Measurements from ENCODE around the gene LMX1A. TPM values are rescaled to one million over a fixed set of nuclear protein-coding genes. Genes with fewer than 3 reads are reported as not detected.

The LMX1A gene
- polyA plus RNA-seq, 1 donor, result 1.3 TPM

GRCh38 chr1:165222580-165222979 is 133.9 kb downstream of the LMX1A start:
- no peak for DNase-seq (ENCODE audit: low read depth)

DNA sequence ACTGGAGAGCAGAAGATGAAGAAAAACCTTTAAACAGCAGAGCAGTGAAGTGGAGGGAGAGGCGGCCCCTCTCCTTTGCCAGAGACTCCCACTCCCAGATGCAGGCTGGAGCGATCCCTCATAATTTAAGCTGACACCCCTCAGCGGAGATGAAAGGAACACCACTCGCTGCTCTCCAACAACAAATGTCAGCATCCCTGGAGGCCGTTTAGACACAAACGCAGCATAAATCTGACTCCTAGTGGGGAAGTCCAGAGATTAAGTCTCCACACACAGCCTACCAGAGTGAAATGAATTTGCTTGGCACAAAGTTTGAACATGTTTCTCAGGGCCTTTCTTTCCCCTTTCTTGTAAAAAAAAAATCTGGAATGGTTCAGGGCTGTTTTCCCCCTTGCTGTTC is 137.8 kb downstream of the LMX1A start:
- no peak for DNase-seq (ENCODE audit: low read depth)

DNA sequence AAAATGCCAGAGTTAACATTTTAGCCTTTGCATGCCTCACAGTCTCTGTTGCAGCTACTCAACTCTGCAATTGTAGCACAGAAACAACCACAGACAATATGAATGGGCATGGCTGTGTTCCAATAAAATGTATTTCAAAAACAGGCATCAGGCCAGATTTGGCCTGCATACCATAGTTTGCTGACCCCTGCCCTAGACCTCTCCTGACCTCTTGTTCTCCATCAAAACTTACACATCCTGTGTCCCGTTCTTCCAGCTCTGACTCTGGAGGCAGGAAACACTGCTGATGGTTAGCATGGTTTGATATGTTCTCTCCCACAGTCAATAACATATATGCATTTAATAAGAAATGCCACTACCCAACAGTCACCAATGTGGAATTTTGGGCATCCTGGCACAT is 138.6 kb downstream of the LMX1A start:
- DNase-seq (ENCODE audit: low read depth), result no peak

DNA sequence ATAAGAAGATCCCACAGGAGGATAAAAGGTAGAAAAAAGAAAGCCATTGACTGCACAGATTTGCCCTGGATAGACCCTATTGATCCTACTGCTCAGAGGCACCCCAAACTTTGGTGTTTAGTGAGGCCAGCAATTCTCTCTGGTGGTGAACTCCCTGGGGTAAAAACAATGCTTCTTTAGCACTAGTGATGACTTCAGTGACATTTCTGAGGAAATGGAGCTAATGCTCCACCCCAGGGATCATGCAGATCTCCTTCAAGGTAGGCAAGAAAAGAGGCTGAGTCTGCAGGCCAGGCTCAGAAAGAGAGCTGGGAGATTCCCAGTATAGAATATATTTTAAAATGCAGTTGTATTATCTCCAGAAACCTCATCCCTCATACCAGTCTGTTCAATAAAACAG is 140.3 kb downstream of the LMX1A start:
- no peak for DNase-seq (ENCODE audit: low read depth)

DNA sequence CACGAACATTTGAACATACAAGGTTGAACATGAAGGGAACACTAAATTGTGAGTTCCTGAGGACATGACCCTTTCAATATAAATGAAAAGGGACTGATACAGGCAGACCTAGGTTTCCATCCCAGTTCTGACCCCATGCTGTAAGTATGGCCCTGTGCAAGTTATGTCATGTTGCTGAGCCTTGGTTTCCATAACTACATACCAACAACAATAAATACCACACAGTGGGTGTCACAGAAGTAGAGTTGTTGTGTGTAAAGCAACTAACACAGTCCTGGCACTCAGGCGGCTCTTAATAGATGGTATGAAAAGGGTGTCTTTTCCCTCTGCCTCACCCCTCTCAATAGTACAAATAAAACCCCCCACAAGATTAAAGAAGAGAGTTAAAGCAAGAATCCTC is 140.8 kb downstream of the LMX1A start:
- no peak for DNase-seq (ENCODE audit: low read depth)

DNA sequence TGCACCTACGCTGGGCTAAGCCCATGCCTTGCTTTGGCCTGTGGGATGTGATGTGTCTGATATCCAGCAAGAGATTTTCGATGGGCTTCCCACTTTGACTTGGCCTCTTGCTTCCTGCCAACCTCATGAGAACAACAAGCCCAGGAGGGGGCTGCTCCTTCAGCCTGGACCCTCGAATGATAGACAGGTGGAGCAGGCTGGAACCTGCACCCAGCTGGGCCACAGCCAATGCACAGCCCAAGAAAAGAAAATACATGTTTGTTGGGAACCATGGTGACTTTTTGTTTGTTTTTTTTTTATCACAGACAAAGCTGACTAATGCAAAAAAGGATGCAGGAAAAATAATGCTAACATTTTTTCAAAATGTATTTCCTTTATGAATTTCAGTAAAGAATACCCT is 144.3 kb downstream of the LMX1A start:
- no peak for DNase-seq (ENCODE audit: low read depth)

DNA sequence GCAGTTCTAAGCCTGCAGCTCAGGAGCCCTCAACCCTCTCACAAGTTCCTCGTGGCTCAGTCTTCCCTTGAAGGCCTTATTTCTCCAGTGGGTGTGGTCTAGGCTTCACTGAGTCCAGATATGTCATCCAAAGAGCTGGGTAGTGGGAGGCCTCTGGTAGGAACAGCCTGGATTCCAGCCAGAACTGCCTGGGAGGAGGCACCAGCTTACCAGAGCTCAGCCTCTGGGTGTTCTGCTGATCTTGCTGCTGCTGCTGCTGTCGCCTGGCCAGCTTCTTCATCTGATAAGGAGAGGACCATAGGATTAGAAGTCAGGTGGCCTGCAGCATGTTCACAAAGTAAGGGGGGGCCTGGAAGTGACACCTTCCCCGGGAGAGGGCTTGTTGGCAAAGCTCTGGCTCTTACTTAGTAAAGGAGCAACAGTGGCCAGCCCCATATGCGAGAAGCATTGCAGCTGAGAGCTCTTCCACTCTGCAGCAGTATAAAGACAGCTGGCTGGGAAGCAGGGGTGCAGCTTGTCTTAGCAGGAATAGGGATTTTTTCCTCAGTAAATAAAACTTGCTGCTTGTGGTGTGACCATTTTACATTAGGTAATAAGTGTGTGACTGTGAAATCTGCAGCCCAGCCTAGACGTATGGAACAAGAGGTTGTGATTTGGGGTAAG is 148.5 kb downstream of the LMX1A start:
- DNase-seq (ENCODE audit: low read depth), result no peak

DNA sequence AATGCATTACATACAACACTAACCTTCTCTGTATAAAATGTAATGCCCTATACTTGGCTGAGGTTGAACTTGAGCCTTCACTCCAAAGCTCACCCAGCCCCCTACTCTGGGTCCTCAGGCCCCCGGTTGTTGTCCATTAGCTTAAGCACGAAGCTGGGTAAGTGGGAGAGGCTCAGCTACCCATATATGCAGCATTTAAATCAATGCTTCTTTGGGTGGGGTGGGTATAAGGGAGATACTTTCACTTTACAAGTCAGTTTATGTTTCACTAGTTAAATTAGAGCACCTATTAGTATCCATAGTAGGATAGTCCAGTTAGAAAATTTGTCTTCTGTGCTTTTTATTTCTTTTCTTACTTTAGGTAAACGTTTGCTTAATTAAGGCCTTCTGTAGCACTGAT is 151.4 kb downstream of the LMX1A start:
- no peak for DNase-seq (ENCODE audit: low read depth)

DNA sequence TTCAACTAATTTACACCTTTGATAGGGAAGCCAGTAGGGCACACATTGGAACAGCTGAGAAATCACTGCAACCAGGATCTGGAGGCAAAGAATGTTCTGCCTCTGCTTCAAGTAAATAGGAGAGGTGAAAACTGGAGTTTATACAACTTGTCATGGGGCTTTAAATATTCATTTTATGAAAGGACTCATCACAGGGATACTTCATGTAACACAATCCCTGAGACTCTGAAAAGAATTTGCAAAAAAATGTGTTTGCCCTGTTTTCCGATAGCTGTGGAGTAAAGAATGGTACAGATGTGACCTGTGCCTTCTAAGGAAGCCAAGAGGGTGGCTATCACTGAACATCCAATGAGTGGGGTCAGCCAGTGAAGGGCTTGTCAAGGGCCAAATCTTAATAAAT is 152.0 kb downstream of the LMX1A start:
- DNase-seq (ENCODE audit: low read depth), result no peak

- DNase-seq (ENCODE audit: low read depth), result no peak
These were observed 165.4 kb downstream of the LMX1A start for GRCh38 chr1:165191087-165191486.

DNA sequence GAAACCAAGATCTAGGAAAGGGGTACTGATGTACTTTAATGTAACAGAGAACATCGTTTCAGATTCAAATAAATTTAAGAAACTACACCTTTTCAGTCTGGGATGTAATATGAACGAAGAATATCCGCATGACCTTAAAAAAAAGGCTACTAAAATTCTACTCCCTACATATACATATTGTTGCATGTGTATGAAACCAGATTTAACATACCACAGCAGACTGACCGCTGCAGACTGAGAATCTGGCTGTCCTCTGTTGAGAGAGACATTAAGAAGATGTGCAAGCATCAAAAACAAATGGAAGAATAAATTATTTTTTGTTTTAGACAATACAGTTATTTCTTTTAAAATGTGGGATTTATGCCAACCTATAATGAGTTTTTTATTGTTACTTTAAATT is 166.6 kb downstream of the LMX1A start:
- DNase-seq (ENCODE audit: low read depth), result no peak

DNA sequence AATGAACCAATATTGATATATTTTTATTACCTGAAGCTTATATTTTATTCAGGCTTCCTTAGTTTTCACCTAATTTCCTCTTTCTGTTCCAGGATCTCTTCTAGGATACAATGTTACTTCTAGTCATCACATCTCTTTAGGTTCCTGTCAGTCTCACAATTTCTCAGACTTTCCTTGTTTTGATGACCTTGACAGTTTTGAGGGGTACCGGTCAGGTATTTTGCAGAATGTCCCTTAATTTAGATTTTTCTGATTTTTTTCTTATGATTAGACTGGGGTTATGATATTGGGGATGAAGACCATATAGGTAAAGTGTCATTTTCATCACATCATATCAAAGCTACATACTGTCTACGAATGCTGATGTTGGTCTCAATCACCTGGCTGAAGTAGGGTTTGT is 167.5 kb downstream of the LMX1A start:
- no peak for DNase-seq (ENCODE audit: low read depth)

- no peak for DNase-seq (ENCODE audit: low read depth)
These were observed 169.2 kb downstream of the LMX1A start for GRCh38 chr1:165187031-165188009.

DNA sequence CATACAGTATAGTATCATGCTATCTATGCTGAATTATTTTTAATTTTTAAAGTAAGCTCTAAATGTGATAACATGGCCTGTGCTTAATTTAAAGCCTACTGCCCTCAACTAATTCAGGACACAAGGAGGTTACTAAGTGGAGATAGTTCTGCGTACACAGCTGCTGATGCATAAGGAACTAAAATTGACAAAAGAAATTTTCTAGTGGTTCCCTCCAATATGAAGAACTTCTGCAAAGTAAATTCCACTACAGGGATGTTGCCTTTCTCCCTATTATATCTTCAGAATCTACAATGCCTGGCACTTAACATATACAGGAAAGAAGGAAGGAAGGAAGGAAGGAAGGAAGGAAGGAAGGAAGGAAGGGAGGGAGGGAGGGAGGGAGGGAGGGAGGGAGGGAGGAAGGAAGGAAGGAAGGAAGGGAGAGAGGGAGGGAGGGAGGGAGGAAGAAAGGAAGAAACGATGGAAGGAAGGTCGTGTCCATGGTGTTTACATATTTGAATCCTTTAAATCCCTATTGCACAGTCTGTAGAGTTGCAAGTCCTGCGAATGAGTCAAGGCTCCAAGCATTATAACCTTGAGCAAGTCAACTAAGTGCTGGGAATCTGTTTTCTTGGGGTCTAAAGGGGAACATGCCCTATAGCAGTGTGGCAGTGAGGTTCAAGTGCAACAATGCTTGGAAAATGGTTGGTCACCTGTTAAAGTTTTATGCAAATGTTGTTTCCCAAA is 171.2 kb downstream of the LMX1A start:
- DNase-seq (ENCODE audit: low read depth), result no peak

GRCh38 chr1:165182975-165183374 is 173.5 kb downstream of the LMX1A start:
- no peak for DNase-seq (ENCODE audit: low read depth)

GRCh38 chr1:165179306-165179705 is 177.2 kb downstream of the LMX1A start:
- no peak for DNase-seq (ENCODE audit: low read depth)

DNA sequence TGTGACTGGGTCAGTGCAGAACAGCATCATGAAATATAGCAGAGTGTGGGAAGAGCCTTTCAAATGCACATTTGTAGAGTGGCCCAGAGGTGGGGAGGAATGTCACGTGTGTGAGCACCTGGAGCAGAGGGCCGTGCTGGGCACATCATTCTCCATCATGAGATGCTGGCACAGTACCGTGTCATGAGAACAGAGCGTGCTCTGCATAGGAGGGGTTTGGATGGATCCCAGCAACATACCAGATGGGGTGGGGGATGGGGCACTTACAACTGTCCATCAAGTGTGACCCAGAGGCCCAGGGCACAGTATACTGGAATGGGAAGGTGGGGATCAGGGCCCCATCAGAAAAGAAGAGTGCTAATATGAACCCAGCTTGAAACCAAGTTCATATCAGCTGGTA is 182.0 kb downstream of the LMX1A start:
- DNase-seq (ENCODE audit: low read depth), result no peak

DNA sequence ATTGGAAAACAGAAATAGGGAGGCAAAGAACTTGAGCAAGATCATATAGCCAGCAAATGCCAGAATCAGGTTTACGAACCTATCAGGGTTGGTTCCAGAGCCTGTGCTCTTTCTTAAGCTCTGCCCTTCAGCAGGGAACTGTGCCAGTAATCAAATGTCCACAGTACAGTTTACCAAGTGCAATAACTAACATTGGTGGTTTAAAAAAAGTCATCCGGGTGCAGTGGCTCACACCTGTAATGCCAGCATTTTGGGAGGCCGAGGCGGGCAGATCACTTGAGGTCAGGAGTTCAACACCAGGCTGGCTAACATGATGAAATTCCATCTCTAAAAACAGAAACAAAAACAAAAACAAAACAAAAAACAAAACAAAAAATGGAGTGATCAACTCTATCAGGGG is 182.7 kb downstream of the LMX1A start:
- no peak for DNase-seq (ENCODE audit: low read depth)

- DNase-seq (ENCODE audit: low read depth), result no peak
These were observed 183.1 kb downstream of the LMX1A start for GRCh38 chr1:165173409-165173808.

DNA sequence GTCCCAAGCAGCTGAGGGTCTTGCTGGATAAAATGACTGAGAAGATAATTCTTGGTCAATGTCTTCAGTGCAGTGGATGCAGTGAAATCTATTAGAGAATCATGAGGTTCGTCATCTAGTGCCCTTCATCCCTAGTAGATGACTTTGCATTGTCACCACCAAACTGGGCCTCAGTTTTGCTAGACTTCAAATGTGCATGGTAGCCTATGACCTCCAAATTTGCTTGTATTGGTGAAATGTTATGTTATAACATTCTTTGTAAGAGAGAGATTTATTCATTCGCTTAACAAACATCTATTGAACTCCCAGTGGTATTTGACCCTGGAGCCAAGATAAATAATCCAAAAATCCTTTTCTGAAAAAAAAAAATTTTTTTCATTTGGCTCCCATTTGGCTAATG is 183.8 kb downstream of the LMX1A start:
- DNase-seq (ENCODE audit: low read depth), result no peak

- DNase-seq (ENCODE audit: low read depth), result no peak
These were observed 186.8 kb downstream of the LMX1A start for GRCh38 chr1:165169729-165170128.

- no peak for DNase-seq (ENCODE audit: low read depth)
These were observed 187.5 kb downstream of the LMX1A start for GRCh38 chr1:165169028-165169427.

Measured in forelimb muscle (tissue), 1 donor.